UCSD-AML1 (cell line): ENCODE data around the gene RHO.
"Not testable (repeated sequence)": the region's sequence is repeated elsewhere in the genome, so short reads cannot be mapped to it uniquely, and the experiment has no call there.

Experiments used
- DNase-seq: peaks from one replicate; lab custom pipeline; 2025; ENCODE audit not compliant: unreplicated experiment; lab: John Stamatoyannopoulos, UW

The RHO gene

GRCh38 chr3:129528589-129529100, at the start of gene RHO:
RHO (plus strand) TSS chr3:129528639; CDS start chr3:129528734, 95 bp downstream.
- no peak for DNase-seq

- DNase-seq, result not testable (repeated sequence)
Measured at GRCh38 chr3:129481225-129481765, 47.1 kb upstream of the RHO start.

GRCh38 chr3:129481766-129482332, 46.6 kb upstream of the RHO start:
- DNase-seq, result no peak

- DNase-seq, result no peak
Measured at GRCh38 chr3:129482721-129483120, 45.7 kb upstream of the RHO start.

GRCh38 chr3:129483870-129484269, 44.6 kb upstream of the RHO start:
- DNase-seq, result no peak

GRCh38 chr3:129485146-129485545, 43.3 kb upstream of the RHO start:
- DNase-seq, result not testable (repeated sequence)

- DNase-seq, result no peak
Measured at GRCh38 chr3:129485721-129486663, 42.4 kb upstream of the RHO start.

- DNase-seq, result no peak
Measured at GRCh38 chr3:129486664-129487035, 41.8 kb upstream of the RHO start.

- DNase-seq, result no peak
Measured at GRCh38 chr3:129487183-129487867, 41.1 kb upstream of the RHO start.

- DNase-seq, result not testable (repeated sequence)
Measured at GRCh38 chr3:129487868-129488335, 40.5 kb upstream of the RHO start.

GRCh38 chr3:129489258-129489657, 39.2 kb upstream of the RHO start:
- DNase-seq, result not testable (repeated sequence)

GRCh38 chr3:129490273-129490675, 38.2 kb upstream of the RHO start:
- peak; percentile 77 for DNase-seq

GRCh38 chr3:129491077-129491476, 37.4 kb upstream of the RHO start:
- DNase-seq, result not testable (repeated sequence)

- DNase-seq, result no peak
Measured at GRCh38 chr3:129491794-129492193, 36.6 kb upstream of the RHO start.

- DNase-seq, result no peak
Measured at GRCh38 chr3:129492691-129493090, 35.7 kb upstream of the RHO start.

GRCh38 chr3:129493206-129493605, 35.2 kb upstream of the RHO start:
- no peak for DNase-seq

- DNase-seq, result not testable (repeated sequence)
Measured at GRCh38 chr3:129494499-129494898, 33.9 kb upstream of the RHO start.

GRCh38 chr3:129495006-129495639, 33.3 kb upstream of the RHO start:
- not testable (repeated sequence) for DNase-seq

- DNase-seq, result not testable (repeated sequence)
Measured at GRCh38 chr3:129497876-129498275, 30.6 kb upstream of the RHO start.
